Neuron (in vitro differentiated cells): ENCODE results near the gene TMEM25.
"Not testable (repeated sequence)": the region's sequence is repeated elsewhere in the genome, so short reads cannot be mapped to it uniquely, and the experiment has no call there.

ENCODE experiments used
- H2AFZ ChIP-seq: one replicate; pipeline ENCODE4 v1.6.1; 2013; ENCODE audit warnings: low read depth, mild to moderate bottlenecking, inconsistent platforms, low read length, moderate library complexity
- H3K27me3 ChIP-seq: one replicate; pipeline ENCODE4 v1.6.1; 2013; ENCODE audit warnings: low read length; ENCODE audit not compliant: insufficient read depth
- H3K36me3 ChIP-seq: one replicate; pipeline ENCODE4 v1.6.1; 2013; ENCODE audit warnings: low read length; ENCODE audit not compliant: insufficient read depth
- H3K4me1 ChIP-seq: one replicate; pipeline ENCODE4 v1.6.1; 2013; ENCODE audit warnings: low read length; ENCODE audit not compliant: insufficient read depth
- H3K4me3 ChIP-seq: 2 replicates; pipeline ENCODE4 v1.5.1; 2013; ENCODE audit warnings: mild to moderate bottlenecking, low read length, moderate library complexity
- H3K9me3 ChIP-seq: one replicate; pipeline ENCODE4 v1.6.1; 2013; ENCODE audit warnings: low read length

The TMEM25 gene

GRCh38 chr11:118536726-118537125 is 5.7 kb downstream of the TMEM25 start:
- no peaks in the 10 kb centered on the region for H3K9me3 ChIP-seq

GRCh38 chr11:118537409-118537980 is 6.5 kb downstream of the TMEM25 start:
- Histone ChIP-seq H3K36me3 (peaks cover 38% of the 10 kb centered on the region), H3K9me3 (no peaks in the 10 kb centered on the region), H3K27me3 (no peaks in the 10 kb centered on the region)

More at GRCh38 chr11:118536726-118537125, 5.7 kb downstream of the TMEM25 start:
- peaks cover 32% of the 10 kb centered on the region for H3K36me3 ChIP-seq
- no peak overlapping the region for H3K4me3 ChIP-seq
- H3K27me3 ChIP-seq, result no peaks in the 10 kb centered on the region
- H3K4me1 ChIP-seq, result peaks cover 4% of the 10 kb centered on the region
- H2AFZ ChIP-seq, result no peak overlapping the region

DNA sequence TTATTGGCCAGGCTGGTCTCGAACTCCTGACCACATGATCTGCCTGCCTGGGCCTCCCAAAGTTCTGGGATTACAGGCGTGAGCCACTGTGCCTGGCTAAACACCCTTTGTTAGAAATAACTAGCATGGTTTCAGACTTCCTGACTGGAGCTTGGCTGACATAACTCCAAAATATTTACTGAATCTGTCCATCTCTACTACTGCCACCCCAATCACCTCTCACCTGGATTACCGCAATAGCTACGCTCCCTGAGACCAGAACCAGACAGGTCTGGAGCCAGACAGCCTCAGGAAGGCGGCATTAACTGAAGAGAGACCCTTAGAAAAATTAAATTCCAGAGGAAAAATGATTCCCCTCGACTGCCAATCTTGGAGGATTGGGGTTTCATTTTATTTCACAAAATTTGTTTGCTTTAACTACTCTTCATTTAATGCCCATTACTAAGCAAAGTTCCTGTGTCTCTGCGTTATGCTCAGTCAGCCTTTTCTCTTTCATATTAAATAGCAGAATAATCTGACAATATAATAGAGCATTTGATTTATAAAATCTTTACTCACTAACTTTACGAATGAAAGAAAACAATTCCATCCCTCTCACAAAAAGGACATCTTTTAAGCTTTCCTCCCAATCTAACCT is 13.1 kb downstream of the TMEM25 start:
- no peaks in the 10 kb centered on the region for H3K4me1 ChIP-seq
- peaks cover 42% of the 10 kb centered on the region for H3K36me3 ChIP-seq
- no peaks in the 10 kb centered on the region for H3K9me3 ChIP-seq
- no peak overlapping the region for H3K4me3 ChIP-seq
- no peaks in the 10 kb centered on the region for H3K27me3 ChIP-seq
- no peak overlapping the region for H2AFZ ChIP-seq

More at GRCh38 chr11:118537409-118537980, 6.5 kb downstream of the TMEM25 start:
- Histone ChIP-seq H3K4me3 (no peak overlapping the region), H2AFZ (no peak overlapping the region), H3K4me1 (no peaks in the 10 kb centered on the region)

- Histone ChIP-seq H3K4me3 (no peak overlapping the region), H2AFZ (no peak overlapping the region), H3K27me3 (no peaks in the 10 kb centered on the region), H3K36me3 (peaks cover 42% of the 10 kb centered on the region), H3K4me1 (no peaks in the 10 kb centered on the region), H3K9me3 (no peaks in the 10 kb centered on the region)
Measured at GRCh38 chr11:118544647-118545010, 13.6 kb downstream of the TMEM25 start.

GRCh38 chr11:118545533-118545932 is 14.5 kb downstream of the TMEM25 start:
- Histone ChIP-seq H3K4me3 (no peak overlapping the region), H3K9me3 (no peaks in the 10 kb centered on the region), H3K36me3 (peaks cover 44% of the 10 kb centered on the region), H3K27me3 (no peaks in the 10 kb centered on the region), H3K4me1 (no peaks in the 10 kb centered on the region), H2AFZ (no peak overlapping the region)

DNA sequence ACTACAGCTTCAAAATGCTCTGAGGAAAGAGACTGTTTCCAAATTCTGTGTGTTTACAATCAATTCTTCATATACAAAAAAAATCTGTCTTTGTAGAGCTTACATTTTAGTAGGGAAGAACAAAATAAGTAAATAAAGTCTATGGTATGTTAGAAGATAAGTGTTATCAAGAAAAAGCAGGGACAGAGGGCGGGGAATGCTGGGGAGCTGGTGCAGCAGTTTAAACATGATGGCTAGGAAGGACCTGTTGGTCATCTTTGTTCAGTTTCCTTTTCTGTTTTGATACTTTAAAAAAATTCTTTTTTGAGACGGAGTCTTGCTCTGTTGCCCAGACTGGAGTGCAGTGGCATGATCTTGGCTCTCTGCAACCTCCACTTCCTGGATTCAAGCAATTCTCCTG is 16.1 kb downstream of the TMEM25 start:
- no peaks in the 10 kb centered on the region for H3K27me3 ChIP-seq
- H3K9me3 ChIP-seq, result no peaks in the 10 kb centered on the region
- H3K4me1 ChIP-seq, result no peaks in the 10 kb centered on the region
- H3K4me3 ChIP-seq, result no peak overlapping the region
- peaks cover 42% of the 10 kb centered on the region for H3K36me3 ChIP-seq
- H2AFZ ChIP-seq, result no peak overlapping the region

DNA sequence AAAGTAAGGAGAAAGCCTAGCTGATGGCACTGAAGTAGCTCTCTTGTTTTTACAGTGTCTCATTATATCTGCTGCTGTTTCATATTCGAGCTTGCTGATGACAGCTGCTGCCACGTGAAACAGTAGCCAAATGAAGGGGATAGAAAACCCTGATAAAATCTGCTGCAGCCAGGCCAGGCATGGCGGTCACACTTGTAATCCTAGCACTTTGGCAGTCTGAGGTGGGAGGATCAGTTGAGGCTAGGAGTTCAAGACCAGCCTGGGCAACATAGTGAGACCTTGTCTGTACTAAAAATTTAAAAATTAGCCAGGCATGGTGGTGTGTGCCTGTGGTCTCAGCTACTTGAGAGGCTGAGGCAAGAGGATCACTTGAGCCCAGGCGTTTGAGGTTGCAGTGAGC is 21.3 kb downstream of the TMEM25 start:
- Histone ChIP-seq H3K4me3 (no peak overlapping the region), H3K36me3 (peaks cover 41% of the 10 kb centered on the region), H3K27me3 (no peaks in the 10 kb centered on the region)

GRCh38 chr11:118560806-118561205 is 29.8 kb downstream of the TMEM25 start:
- Histone ChIP-seq H3K36me3 (peaks cover 25% of the 10 kb centered on the region), H3K4me3 (no peak overlapping the region), H3K9me3 (no peaks in the 10 kb centered on the region), H3K27me3 (no peaks in the 10 kb centered on the region), H2AFZ (no peak overlapping the region), H3K4me1 (peaks cover 6% of the 10 kb centered on the region)

More for the DNA sequence above, 21.3 kb downstream of the TMEM25 start:
- H2AFZ ChIP-seq, result no peak overlapping the region
- no peaks in the 10 kb centered on the region for H3K4me1 ChIP-seq
- no peaks in the 10 kb centered on the region for H3K9me3 ChIP-seq

GRCh38 chr11:118565051-118565450 is 34.1 kb downstream of the TMEM25 start:
- H3K4me1 ChIP-seq, result peaks cover 6% of the 10 kb centered on the region
- H3K9me3 ChIP-seq, result no peaks in the 10 kb centered on the region
- H3K4me3 ChIP-seq, result peak overlapping the region; percentile 25
- no peaks in the 10 kb centered on the region for H3K27me3 ChIP-seq
- H3K36me3 ChIP-seq, result peaks cover 5% of the 10 kb centered on the region
- H2AFZ ChIP-seq, result no peak overlapping the region

- H3K36me3 ChIP-seq, result peaks cover 4% of the 10 kb centered on the region
- H3K4me3 ChIP-seq, result no peak overlapping the region
- H3K27me3 ChIP-seq, result no peaks in the 10 kb centered on the region
- no peak overlapping the region for H2AFZ ChIP-seq
- H3K4me1 ChIP-seq, result peaks cover 21% of the 10 kb centered on the region
- H3K9me3 ChIP-seq, result no peaks in the 10 kb centered on the region
Measured at GRCh38 chr11:118569670-118570069, 38.7 kb downstream of the TMEM25 start.

GRCh38 chr11:118570787-118571186 is 39.8 kb downstream of the TMEM25 start:
- Histone ChIP-seq H3K4me1 (peaks cover 15% of the 10 kb centered on the region), H3K4me3 (no peak overlapping the region), H3K36me3 (peaks cover 4% of the 10 kb centered on the region), H3K9me3 (no peaks in the 10 kb centered on the region), H3K27me3 (no peaks in the 10 kb centered on the region), H2AFZ (no peak overlapping the region)

DNA sequence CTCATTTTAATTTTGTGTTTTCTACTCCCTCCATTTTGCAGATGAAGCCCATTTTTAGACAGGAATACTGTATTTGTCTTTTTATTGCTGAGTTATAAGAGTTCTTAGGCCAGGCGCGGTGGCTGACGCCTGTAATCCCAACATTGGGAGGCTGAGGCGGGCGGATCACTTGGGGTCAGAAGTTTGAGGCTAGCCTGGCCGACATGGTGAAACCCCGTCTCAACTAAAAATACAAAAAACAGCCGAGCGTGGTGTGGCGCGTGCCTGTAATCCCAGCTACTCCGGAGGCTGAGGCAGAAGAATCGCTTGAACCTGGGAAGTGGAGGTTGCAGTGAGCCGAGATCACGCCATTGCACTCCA is 40.7 kb downstream of the TMEM25 start:
- H3K4me3 ChIP-seq, result peak overlapping the region; percentile 78
- H3K9me3 ChIP-seq, H3K27me3 ChIP-seq, H3K36me3 ChIP-seq: not testable (repeated sequence)
- peaks cover 15% of the 10 kb centered on the region for H3K4me1 ChIP-seq
- peak overlapping the region; percentile 20 for H2AFZ ChIP-seq

DNA sequence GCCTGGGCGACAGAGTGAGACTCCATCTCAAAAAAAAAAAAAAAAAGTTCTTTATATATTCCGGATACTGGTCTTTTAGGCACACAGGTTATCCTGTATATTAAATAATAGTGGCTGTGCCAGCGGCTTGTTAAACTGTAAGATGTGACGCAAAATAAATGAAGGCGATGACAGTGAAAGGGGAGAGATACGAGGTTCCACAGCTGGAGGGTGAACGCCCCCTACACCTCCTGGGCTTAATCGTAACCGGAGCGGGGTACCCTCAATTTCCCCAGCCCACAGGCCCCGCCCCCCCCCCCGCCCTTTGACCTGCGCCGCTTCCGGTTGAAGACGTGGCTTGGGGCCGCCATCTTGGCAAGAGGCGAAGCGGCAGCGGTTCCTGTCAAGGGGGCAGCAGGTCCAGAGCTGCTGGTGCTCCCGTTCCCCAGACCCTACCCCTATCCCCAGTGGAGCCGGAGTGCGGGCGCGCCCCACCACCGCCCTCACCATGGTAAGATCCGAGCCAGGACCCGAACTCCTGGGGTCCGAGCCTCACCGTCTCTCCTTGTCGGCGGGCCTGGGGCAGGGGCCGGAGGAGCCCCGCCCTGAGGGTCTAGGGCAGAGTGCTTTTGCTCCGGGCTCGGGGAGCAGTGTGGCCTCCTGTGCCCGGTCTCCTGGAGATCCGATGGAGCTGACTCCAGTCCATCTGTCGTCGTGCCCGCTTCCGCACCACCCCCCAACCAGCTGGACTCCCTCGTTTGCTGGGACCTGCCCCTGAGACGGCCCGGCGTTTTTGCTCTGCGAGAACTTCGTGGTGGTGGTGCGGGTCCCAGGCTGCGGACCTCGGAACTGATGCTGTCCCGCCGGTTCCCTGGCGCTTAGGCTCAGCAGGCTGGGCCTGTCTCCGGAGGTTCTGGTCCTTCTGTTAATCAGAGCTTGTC is 41.3 kb downstream of the TMEM25 start, which contains the start of gene ARCN1:
Gene ARCN1, plus strand, starts transcription at position 349 of the 920 bp plus-strand sequence. Its CDS starts 139 bp downstream, at position 488.
- peaks cover 4% of the 10 kb centered on the region for H3K36me3 ChIP-seq
- no peaks in the 10 kb centered on the region for H3K9me3 ChIP-seq
- H2AFZ ChIP-seq, result peak within 1 kb of the TSS; percentile 20
- peak within 1 kb of the TSS; percentile 78 for H3K4me3 ChIP-seq
- peaks cover 15% of the 10 kb centered on the region for H3K4me1 ChIP-seq
- H3K27me3 ChIP-seq, result no peaks in the 10 kb centered on the region
